Measurements from ENCODE around the gene PER3.

GRCh38 chr1:7789828-7790227 lies 5.7 kb downstream of the PER3 start:
- no peak for TF ChIP-seq CTCF (IDR thresholded peaks at IDR 0.05)
- no peak for TF ChIP-seq EP300 (IDR thresholded peaks at IDR 0.05)
- no peak for TF ChIP-seq POLR2A (IDR thresholded peaks at IDR 0.05)
